HepG2 (cell line): ENCODE results near the gene ZNF175. TPM values are rescaled to one million over a fixed set of nuclear protein-coding genes. Genes with fewer than 3 reads are reported as not detected.

ENCODE experiments used
- ATAC-seq: fragments of 200-7000 bp; cut with Tn5 transposase; 3 replicates; pipeline ENCODE4 v1.9.1; 2020; ENCODE audit warnings: mild to moderate bottlenecking, moderate library complexity
- BruUV-seq: library from RNA; stranded (reverse); fragments of 400-500 nt; replicated peaks from 2 replicates; lab custom pipeline; 2021; lab: Mats Ljungman, UMichigan
- CTCF ChIA-PET: fragments of 300-600 bp; formaldehyde crosslinking; extraction: SDS; loops from one replicate; lab custom pipeline; 2021; ENCODE audit warnings: low total read pairs, inconsistent platforms, low intra/inter-chr PET ratio; lab: Yijun Ruan, JAX
- POLR2A ChIA-PET: fragments of 350-600 bp; sonication (Branson Sonifier 250); formaldehyde crosslinking; loops from one replicate; lab custom pipeline; 2020; ENCODE audit warnings: antibody characterized with exemption, inconsistent platforms; lab: Yijun Ruan, JAX
- DNase-seq: peaks from one replicate; pipeline ENCODE4 v3.0.0-alpha.2; 2015; ENCODE audit warnings: low spot score
- FAIRE-seq: peaks from 3 replicates; lab custom pipeline; 2011; peaks lifted over from hg19 to GRCh38; lab: Jason Lieb, UNC
- H2AFZ ChIP-seq: one replicate; pipeline ENCODE4 v1.6.1; 2011; ENCODE audit warnings: low read length, inconsistent platforms
- H3K27ac ChIP-seq: fragments of 300-600 bp; 3 replicates; pipeline ENCODE4 v1.8.0; 2011; ENCODE audit warnings: mixed run types, mild to moderate bottlenecking, mixed read lengths, low read length, inconsistent platforms; ENCODE audit not compliant: insufficient read depth; ENCODE audit errors: extremely low read length
- H3K27me3 ChIP-seq, 2 experiments: fragments of 200-600 bp in 1 of 2; 2 replicates in 1 of 2; 3 replicates in 1 of 2; pipeline versions ENCODE4 v1.6.0 to v1.8.0; 2011; ENCODE audit warnings: low read length in 2 of 2, mild to moderate bottlenecking in 2 of 2, moderate library complexity in 2 of 2, inconsistent platforms in 1 of 2; ENCODE audit not compliant: insufficient read depth in 2 of 2, control insufficient read depth in 1 of 2
- H3K36me3 ChIP-seq, 2 experiments: fragments of 200-600 bp in 1 of 2; replicated peaks in 1 of 2; 2 replicates in 1 of 2; 3 replicates in 1 of 2; pipeline versions ENCODE4 v1.5.1 to v1.8.0; 2011; ENCODE audit warnings: low read length in 2 of 2, inconsistent platforms in 1 of 2; ENCODE audit not compliant: insufficient read depth in 2 of 2, control insufficient read depth in 1 of 2
- H3K4me1 ChIP-seq: 2 replicates; pipeline ENCODE4 v1.5.1; 2012; ENCODE audit warnings: low read length, inconsistent platforms; ENCODE audit not compliant: insufficient read depth
- H3K4me2 ChIP-seq: 2 replicates; pipeline ENCODE4 v1.6.0; 2011; ENCODE audit warnings: low read depth, low read length, inconsistent platforms
- H3K4me3 ChIP-seq, 3 experiments: fragments of 200-600 bp in 1 of 3; sonication (generic), shearing (Covaris generic) in 1 of 3; replicated peaks in 1 of 3; 2 replicates each; pipeline ENCODE4 v1.5.1; 2011 to 2016; ENCODE audit warnings: low read length in 3 of 3, inconsistent platforms in 2 of 3, low read depth in 2 of 3, mild to moderate bottlenecking in 2 of 3, control low read depth in 1 of 3, mixed read lengths in 1 of 3; ENCODE audit not compliant: insufficient read depth in 1 of 3
- H3K79me2 ChIP-seq: one replicate; pipeline ENCODE4 v1.6.1; 2011; ENCODE audit warnings: low read length, inconsistent platforms; ENCODE audit not compliant: insufficient read depth
- H3K9ac ChIP-seq: 2 replicates; pipeline ENCODE4 v1.6.0; 2011; ENCODE audit warnings: mild to moderate bottlenecking, low read depth, low read length, inconsistent platforms; ENCODE audit not compliant: insufficient read depth
- H3K9me3 ChIP-seq: 2 replicates; pipeline ENCODE4 v1.5.1; 2012; ENCODE audit warnings: mild to moderate bottlenecking, low read length
- H4K20me1 ChIP-seq: 2 replicates; pipeline ENCODE4 v1.6.0; 2011; ENCODE audit warnings: inconsistent platforms, mild to moderate bottlenecking, low read length, moderate library complexity; ENCODE audit not compliant: insufficient read depth
- ZNF138 ChIP-seq: sonication (generic); formaldehyde crosslinking; IDR thresholded peaks from 2 replicates; pipeline ENCODE4 v1.5.0; 2020; ENCODE audit warnings: mild to moderate bottlenecking, low read depth, missing genetic modification reagents
- ZNF260 ChIP-seq: sonication (generic); formaldehyde crosslinking; IDR thresholded peaks from 2 replicates; pipeline ENCODE4 v1.4.0; 2020; ENCODE audit warnings: missing genetic modification reagents, low read depth, mild to moderate bottlenecking, borderline replicate concordance
- ZNF614 ChIP-seq: IDR thresholded peaks from 2 replicates; pipeline ENCODE4 v1.6.1; 2018; ENCODE audit warnings: missing biosample characterization, missing genetic modification reagents, inconsistent platforms, borderline replicate concordance
- WGBS: methylation state at CpG from one replicate; pipeline ENCODE4 v1.1.6; 2017; ENCODE audit warnings: low lambda C conversion rate; 5-methylcytosine and 5-hydroxymethylcytosine counted together
- in situ Hi-C: cut with HindIII; loops from 2 replicates; pipeline ENCODE4 v1.10.0; 2017; ENCODE audit warnings: low pct_unique_long_range_greater_than_20kb; ENCODE audit not compliant: extremely low pct_ligation_motif_present
- intact Hi-C: fragments of 100-400 bp; cut with micrococcal nuclease; formaldehyde crosslinking; loops from one replicate; pipeline ENCODE4 v1.10.0; 2022; ENCODE audit not compliant: unreplicated experiment
- polyA plus RNA-seq, 8 experiments: library from polyadenylated mRNA; depleted of rRNA in 3 of 8; stranded (reverse) in 7 of 8; unstranded in 1 of 8; fragments of >200 nt; fragmentation: Illumina TruSeq in 4 of 8; extraction: Trizol in 4 of 8; gene quantifications; 2 replicates each; pipeline versions ENCODE4 v1.2.1 to v1.2.3, GENCODE V29; 2011 to 2016; ENCODE audit warnings: low read depth in 4 of 8, missing spikeins in 1 of 8, mixed read lengths in 1 of 8; ENCODE audit not compliant: insufficient read depth in 1 of 8
- total RNA-seq, 5 experiments: library from RNA; depleted of rRNA; stranded (reverse); fragments of >200 nt; fragmentation: Illumina TruSeq; extraction: Trizol; gene quantifications; 2 replicates each; pipeline ENCODE4 v1.2.3, GENCODE V29; 2016; ENCODE audit warnings: low read depth in 1 of 5
- TF ChIP-seq, protein P1 (sequence below): IDR thresholded peaks from 2 replicates; pipeline ENCODE4 v1.6.1; 2016; ENCODE audit warnings: mild to moderate bottlenecking
- TF ChIP-seq, protein P2 (sequence below): sonication (generic); formaldehyde crosslinking; IDR thresholded peaks from 2 replicates; pipeline ENCODE4 v1.9.0; 2022; ENCODE audit warnings: low read depth, missing genetic modification reagents
- TF ChIP-seq, protein P3 (sequence below): sonication (generic); formaldehyde crosslinking; conservative IDR thresholded peaks from 2 replicates; pipeline ENCODE4 v1.8.0; 2022; ENCODE audit warnings: mild to moderate bottlenecking, moderate library complexity, missing genetic modification reagents
- TF ChIP-seq, protein P4 (sequence below): sonication (generic); formaldehyde crosslinking; IDR thresholded peaks from 2 replicates; pipeline ENCODE4 v1.4.0; 2020; ENCODE audit warnings: missing genetic modification reagents
- TF ChIP-seq, protein P5 (sequence below), 2 experiments: fragments of 450-650 bp in 1 of 2; sonication (generic) in 1 of 2; formaldehyde crosslinking; IDR thresholded peaks; 2 replicates each; pipeline versions ENCODE4 v1.5.0 to v1.8.0; 2020 to 2022; ENCODE audit warnings: mild to moderate bottlenecking in 1 of 2, missing genetic modification reagents in 1 of 2
- TF ChIP-seq, protein P6 (sequence below): sonication (generic); formaldehyde crosslinking; IDR thresholded peaks from 2 replicates; pipeline ENCODE4 v1.5.1; 2020; ENCODE audit warnings: mild to moderate bottlenecking, missing genetic modification reagents, borderline replicate concordance

ZNF175 gene
- total and polyA plus RNA-seq, 2 of the 13 experiments (the other 11 are each of a cell fraction or from before 2014, with no cell fraction given), result 1.2 to 1.5 TPM

DNA sequence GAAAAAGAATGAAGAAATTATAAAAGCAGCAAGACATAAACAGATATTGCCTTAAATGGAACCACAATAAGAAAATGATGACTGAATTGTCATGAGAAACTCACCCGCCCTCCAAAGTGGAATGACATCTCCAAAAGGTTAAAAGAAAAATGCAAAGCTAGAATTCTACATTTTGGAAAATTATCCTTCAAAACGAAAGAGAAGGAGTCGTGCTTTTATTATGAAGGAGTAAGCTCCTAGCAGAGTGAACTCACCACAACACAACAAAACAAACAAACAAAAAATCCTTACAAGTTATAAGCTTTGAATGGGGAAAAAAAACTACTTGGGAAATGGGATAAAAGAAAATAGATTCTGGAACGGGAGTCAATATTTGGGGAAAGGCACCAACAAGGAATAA is 68.8 kb downstream of the ZNF175 start:
- FAIRE-seq (no peak), DNase-seq (no peak), ATAC-seq (no peak)
- H3K4me3 ChIP-seq, result no peak overlapping the region
- CTCF ChIA-PET, result no interaction called here
- 2% methylated on average over 4 of the region's 4 CpGs for WGBS
- H3K27ac ChIP-seq, result no peak overlapping the region
- H3K27me3 ChIP-seq, result peaks cover 2 to 11% of the 10 kb centered on the region in 2 experiments; a peak in 1 of 5 replicates
- no peak overlapping the region for H3K4me2 ChIP-seq
- intact Hi-C loops, result no loop called here
- H3K9ac ChIP-seq, result no peak overlapping the region
- no peaks in the 10 kb centered on the region for H3K36me3 ChIP-seq
- BruUV-seq, result no TSS peak
- H3K9me3 ChIP-seq, result peaks cover 5% of the 10 kb centered on the region; the same call in 1 of the 2 replicates
- H2AFZ ChIP-seq, result no peak overlapping the region
- H4K20me1 ChIP-seq, result no peaks in the 10 kb centered on the region
- no peaks in the 10 kb centered on the region for H3K79me2 ChIP-seq
- TF ChIP-seq, protein P1, sequence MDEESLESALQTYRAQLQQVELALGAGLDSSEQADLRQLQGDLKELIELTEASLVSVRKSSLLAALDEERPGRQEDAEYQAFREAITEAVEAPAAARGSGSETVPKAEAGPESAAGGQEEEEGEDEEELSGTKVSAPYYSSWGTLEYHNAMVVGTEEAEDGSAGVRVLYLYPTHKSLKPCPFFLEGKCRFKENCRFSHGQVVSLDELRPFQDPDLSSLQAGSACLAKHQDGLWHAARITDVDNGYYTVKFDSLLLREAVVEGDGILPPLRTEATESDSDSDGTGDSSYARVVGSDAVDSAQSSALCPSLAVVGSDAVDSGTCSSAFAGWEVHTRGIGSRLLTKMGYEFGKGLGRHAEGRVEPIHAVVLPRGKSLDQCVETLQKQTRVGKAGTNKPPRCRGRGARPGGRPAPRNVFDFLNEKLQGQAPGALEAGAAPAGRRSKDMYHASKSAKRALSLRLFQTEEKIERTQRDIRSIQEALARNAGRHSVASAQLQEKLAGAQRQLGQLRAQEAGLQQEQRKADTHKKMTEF, result no peak
- TF ChIP-seq, protein P2, sequence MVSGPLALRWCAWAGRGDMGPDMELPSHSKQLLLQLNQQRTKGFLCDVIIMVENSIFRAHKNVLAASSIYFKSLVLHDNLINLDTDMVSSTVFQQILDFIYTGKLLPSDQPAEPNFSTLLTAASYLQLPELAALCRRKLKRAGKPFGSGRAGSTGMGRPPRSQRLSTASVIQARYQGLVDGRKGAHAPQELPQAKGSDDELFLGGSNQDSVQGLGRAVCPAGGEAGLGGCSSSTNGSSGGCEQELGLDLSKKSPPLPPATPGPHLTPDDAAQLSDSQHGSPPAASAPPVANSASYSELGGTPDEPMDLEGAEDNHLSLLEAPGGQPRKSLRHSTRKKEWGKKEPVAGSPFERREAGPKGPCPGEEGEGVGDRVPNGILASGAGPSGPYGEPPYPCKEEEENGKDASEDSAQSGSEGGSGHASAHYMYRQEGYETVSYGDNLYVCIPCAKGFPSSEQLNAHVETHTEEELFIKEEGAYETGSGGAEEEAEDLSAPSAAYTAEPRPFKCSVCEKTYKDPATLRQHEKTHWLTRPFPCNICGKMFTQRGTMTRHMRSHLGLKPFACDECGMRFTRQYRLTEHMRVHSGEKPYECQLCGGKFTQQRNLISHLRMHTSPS (CRISPR knock-in tag), result no peak
- TF ChIP-seq, protein P3, sequence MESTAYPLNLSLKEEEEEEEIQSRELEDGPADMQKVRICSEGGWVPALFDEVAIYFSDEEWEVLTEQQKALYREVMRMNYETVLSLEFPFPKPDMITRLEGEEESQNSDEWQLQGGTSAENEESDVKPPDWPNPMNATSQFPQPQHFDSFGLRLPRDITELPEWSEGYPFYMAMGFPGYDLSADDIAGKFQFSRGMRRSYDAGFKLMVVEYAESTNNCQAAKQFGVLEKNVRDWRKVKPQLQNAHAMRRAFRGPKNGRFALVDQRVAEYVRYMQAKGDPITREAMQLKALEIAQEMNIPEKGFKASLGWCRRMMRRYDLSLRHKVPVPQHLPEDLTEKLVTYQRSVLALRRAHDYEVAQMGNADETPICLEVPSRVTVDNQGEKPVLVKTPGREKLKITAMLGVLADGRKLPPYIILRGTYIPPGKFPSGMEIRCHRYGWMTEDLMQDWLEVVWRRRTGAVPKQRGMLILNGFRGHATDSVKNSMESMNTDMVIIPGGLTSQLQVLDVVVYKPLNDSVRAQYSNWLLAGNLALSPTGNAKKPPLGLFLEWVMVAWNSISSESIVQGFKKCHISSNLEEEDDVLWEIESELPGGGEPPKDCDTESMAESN, result no peak
- TF ChIP-seq, protein P4, sequence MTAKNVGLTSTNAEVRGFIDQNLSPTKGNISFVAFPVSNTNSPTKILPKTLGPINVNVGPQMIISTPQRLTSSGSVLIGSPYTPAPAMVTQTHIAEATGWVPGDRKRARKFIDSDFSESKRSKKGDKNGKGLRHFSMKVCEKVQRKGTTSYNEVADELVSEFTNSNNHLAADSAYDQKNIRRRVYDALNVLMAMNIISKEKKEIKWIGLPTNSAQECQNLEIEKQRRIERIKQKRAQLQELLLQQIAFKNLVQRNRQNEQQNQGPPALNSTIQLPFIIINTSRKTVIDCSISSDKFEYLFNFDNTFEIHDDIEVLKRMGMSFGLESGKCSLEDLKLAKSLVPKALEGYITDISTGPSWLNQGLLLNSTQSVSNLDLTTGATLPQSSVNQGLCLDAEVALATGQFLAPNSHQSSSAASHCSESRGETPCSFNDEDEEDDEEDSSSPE, result no peak
- TF ChIP-seq, protein P5, sequence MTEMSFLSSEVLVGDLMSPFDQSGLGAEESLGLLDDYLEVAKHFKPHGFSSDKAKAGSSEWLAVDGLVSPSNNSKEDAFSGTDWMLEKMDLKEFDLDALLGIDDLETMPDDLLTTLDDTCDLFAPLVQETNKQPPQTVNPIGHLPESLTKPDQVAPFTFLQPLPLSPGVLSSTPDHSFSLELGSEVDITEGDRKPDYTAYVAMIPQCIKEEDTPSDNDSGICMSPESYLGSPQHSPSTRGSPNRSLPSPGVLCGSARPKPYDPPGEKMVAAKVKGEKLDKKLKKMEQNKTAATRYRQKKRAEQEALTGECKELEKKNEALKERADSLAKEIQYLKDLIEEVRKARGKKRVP (CRISPR knock-in tag; IDR thresholded peaks at IDR 0.05), result no peak
- TF ChIP-seq, protein P6, sequence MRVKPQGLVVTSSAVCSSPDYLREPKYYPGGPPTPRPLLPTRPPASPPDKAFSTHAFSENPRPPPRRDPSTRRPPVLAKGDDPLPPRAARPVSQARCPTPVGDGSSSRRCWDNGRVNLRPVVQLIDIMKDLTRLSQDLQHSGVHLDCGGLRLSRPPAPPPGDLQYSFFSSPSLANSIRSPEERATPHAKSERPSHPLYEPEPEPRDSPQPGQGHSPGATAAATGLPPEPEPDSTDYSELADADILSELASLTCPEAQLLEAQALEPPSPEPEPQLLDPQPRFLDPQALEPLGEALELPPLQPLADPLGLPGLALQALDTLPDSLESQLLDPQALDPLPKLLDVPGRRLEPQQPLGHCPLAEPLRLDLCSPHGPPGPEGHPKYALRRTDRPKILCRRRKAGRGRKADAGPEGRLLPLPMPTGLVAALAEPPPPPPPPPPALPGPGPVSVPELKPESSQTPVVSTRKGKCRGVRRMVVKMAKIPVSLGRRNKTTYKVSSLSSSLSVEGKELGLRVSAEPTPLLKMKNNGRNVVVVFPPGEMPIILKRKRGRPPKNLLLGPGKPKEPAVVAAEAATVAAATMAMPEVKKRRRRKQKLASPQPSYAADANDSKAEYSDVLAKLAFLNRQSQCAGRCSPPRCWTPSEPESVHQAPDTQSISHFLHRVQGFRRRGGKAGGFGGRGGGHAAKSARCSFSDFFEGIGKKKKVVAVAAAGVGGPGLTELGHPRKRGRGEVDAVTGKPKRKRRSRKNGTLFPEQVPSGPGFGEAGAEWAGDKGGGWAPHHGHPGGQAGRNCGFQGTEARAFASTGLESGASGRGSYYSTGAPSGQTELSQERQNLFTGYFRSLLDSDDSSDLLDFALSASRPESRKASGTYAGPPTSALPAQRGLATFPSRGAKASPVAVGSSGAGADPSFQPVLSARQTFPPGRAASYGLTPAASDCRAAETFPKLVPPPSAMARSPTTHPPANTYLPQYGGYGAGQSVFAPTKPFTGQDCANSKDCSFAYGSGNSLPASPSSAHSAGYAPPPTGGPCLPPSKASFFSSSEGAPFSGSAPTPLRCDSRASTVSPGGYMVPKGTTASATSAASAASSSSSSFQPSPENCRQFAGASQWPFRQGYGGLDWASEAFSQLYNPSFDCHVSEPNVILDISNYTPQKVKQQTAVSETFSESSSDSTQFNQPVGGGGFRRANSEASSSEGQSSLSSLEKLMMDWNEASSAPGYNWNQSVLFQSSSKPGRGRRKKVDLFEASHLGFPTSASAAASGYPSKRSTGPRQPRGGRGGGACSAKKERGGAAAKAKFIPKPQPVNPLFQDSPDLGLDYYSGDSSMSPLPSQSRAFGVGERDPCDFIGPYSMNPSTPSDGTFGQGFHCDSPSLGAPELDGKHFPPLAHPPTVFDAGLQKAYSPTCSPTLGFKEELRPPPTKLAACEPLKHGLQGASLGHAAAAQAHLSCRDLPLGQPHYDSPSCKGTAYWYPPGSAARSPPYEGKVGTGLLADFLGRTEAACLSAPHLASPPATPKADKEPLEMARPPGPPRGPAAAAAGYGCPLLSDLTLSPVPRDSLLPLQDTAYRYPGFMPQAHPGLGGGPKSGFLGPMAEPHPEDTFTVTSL (CRISPR knock-in tag), result no peak
- TF ChIP-seq ZNF138 (no peak), ZNF260 (CRISPR knock-in tag) (no peak), ZNF614 (no peak)
- in situ Hi-C loops, result loop anchor here (25.0 kb wide), 1 partner anchor 353 kb away; no protein-coding TSS in a partner anchor
- H3K4me1 ChIP-seq, result no peaks in the 10 kb centered on the region
- POLR2A ChIA-PET, result no interaction called here
